Thoracic aorta (tissue), 2 donors: ENCODE data around the gene FOSL2. TPM values are rescaled to one million over a fixed set of nuclear protein-coding genes. Genes with fewer than 3 reads are reported as not detected.

Experiments
- ATAC-seq: fragments of 150-250 bp; one replicate; pipeline ENCODE4 v1.8.0; 2017; ENCODE audit warnings: low read depth; ENCODE audit not compliant: insufficient number of reproducible peaks, low FRiP score
- DNase-seq: peaks from one replicate; pipeline ENCODE4 v3.0.0-alpha.2; 2020; ENCODE audit warnings: low spot score
- H3K27ac ChIP-seq, 2 donors: fragments of 200-600 bp; sonication (generic); 1 replicate in 1 of 2; 2 replicates in 1 of 2; pipeline ENCODE4 v1.5.1; 2016; ENCODE audit warnings: mild to moderate bottlenecking in 2 of 2, moderate library complexity in 2 of 2
- H3K27me3 ChIP-seq: fragments of 200-600 bp; sonication (generic); replicated peaks from 2 replicates; pipeline ENCODE4 v1.6.0; 2016; ENCODE audit warnings: mild to moderate bottlenecking; ENCODE audit not compliant: insufficient read depth
- H3K36me3 ChIP-seq: fragments of 200-600 bp; sonication (generic); one replicate; pipeline ENCODE4 v1.5.1; 2016
- H3K4me1 ChIP-seq, 2 donors: fragments of 200-600 bp; sonication (generic); 1 replicate in 1 of 2; 2 replicates in 1 of 2; pipeline versions ENCODE4 v1.5.1 to v1.6.0; 2016; ENCODE audit warnings: low read depth in 2 of 2, mild to moderate bottlenecking in 1 of 2; ENCODE audit not compliant: control insufficient read depth in 1 of 2
- H3K4me3 ChIP-seq: fragments of 200-600 bp; sonication (generic); 2 replicates; pipeline ENCODE4 v1.5.1; 2016; ENCODE audit warnings: mild to moderate bottlenecking
- H3K9me3 ChIP-seq: fragments of 200-600 bp; sonication (generic); 2 replicates; pipeline ENCODE4 v1.5.1; 2016
- CTCF ChIP-seq: fragments of 200-600 bp; sonication (generic); IDR thresholded peaks from one replicate; pipeline ENCODE4 v1.5.1; 2019; ENCODE audit warnings: antibody characterized with exemption
- total RNA-seq, 2 donors: library from RNA; depleted of rRNA; stranded (reverse); fragments of >200 nt; gene quantifications; one replicate each; pipeline versions ENCODE4 v1.1.0 to v1.2.3, GENCODE V29; 2016

FOSL2 gene
- total RNA-seq, 2 donors from 2014 or later = 188 to 311 TPM

GRCh38 chr2:28437149-28437835, 44.6 kb downstream of the FOSL2 start:
- no peak overlapping the region for H3K27ac ChIP-seq
- H3K4me1 ChIP-seq = no peaks in the 10 kb centered on the region
- no peak overlapping the region for H3K4me3 ChIP-seq
- H3K9me3 ChIP-seq = no peaks in the 10 kb centered on the region
- H3K36me3 ChIP-seq = no peaks in the 10 kb centered on the region
- ATAC-seq (no peak), DNase-seq (no peak)
- H3K27me3 ChIP-seq = no peaks in the 10 kb centered on the region
- TF ChIP-seq CTCF = no peak

- no peaks in the 10 kb centered on the region for H3K4me1 ChIP-seq
- TF ChIP-seq CTCF = no peak
- no peaks in the 10 kb centered on the region for H3K9me3 ChIP-seq
- no peaks in the 10 kb centered on the region for H3K36me3 ChIP-seq
- no peaks in the 10 kb centered on the region for H3K27me3 ChIP-seq
- no peak for ATAC-seq
- H3K27ac ChIP-seq = no peak overlapping the region
- no peak for DNase-seq
- H3K4me3 ChIP-seq = no peak overlapping the region
Measured at GRCh38 chr2:28437918-28438317, 45.3 kb downstream of the FOSL2 start.

GRCh38 chr2:28438532-28439063, 45.9 kb downstream of the FOSL2 start:
- H3K4me3 ChIP-seq = no peak overlapping the region
- H3K27ac ChIP-seq = no peak overlapping the region
- no peaks in the 10 kb centered on the region for H3K4me1 ChIP-seq
- no peak for ATAC-seq
- no peaks in the 10 kb centered on the region for H3K36me3 ChIP-seq
- no peak for DNase-seq
- TF ChIP-seq CTCF = no peak
- no peaks in the 10 kb centered on the region for H3K9me3 ChIP-seq
- no peaks in the 10 kb centered on the region for H3K27me3 ChIP-seq

- H3K27ac ChIP-seq = no peak overlapping the region
- DNase-seq (no peak), ATAC-seq (no peak)
- H3K36me3 ChIP-seq = no peaks in the 10 kb centered on the region
- no peak for TF ChIP-seq CTCF
- no peaks in the 10 kb centered on the region for H3K9me3 ChIP-seq
- H3K27me3 ChIP-seq = no peaks in the 10 kb centered on the region
- no peaks in the 10 kb centered on the region for H3K4me1 ChIP-seq
- no peak overlapping the region for H3K4me3 ChIP-seq
Measured at GRCh38 chr2:28439127-28439526, 46.5 kb downstream of the FOSL2 start.

- TF ChIP-seq CTCF = no peak
- Histone ChIP-seq H3K9me3 (no peaks in the 10 kb centered on the region), H3K27me3 (no peaks in the 10 kb centered on the region), H3K4me3 (no peak overlapping the region), H3K27ac (no peak overlapping the region), H3K4me1 (no peaks in the 10 kb centered on the region), H3K36me3 (no peaks in the 10 kb centered on the region)
- DNase-seq (no peak), ATAC-seq (no peak)
Measured at GRCh38 chr2:28439763-28440162, 47.1 kb downstream of the FOSL2 start.
